Mucosa of stomach (tissue), 1 donor: ENCODE measurements around the gene C1QTNF6.
"Not testable (repeated sequence)": the region's sequence is repeated elsewhere in the genome, so short reads cannot be mapped to it uniquely, and the experiment has no call there.

Experiments
- H3K27me3 ChIP-seq: one replicate; pipeline ENCODE4 v1.7.0; 2013; ENCODE audit warnings: mild to moderate bottlenecking, low read length; ENCODE audit not compliant: control insufficient read depth, insufficient read depth
- H3K36me3 ChIP-seq: one replicate; pipeline ENCODE4 v1.7.0; 2013; ENCODE audit warnings: low read length; ENCODE audit not compliant: control insufficient read depth, insufficient read depth
- H3K4me1 ChIP-seq: one replicate; pipeline ENCODE4 v1.7.0; 2013; ENCODE audit warnings: mild to moderate bottlenecking, low read length; ENCODE audit not compliant: control insufficient read depth, insufficient read depth
- H3K4me3 ChIP-seq: one replicate; pipeline ENCODE4 v1.7.0; 2013; ENCODE audit warnings: low read length
- H3K9ac ChIP-seq: one replicate; pipeline ENCODE4 v1.7.0; 2013; ENCODE audit warnings: mild to moderate bottlenecking, low read length, moderate library complexity
- H3K9me3 ChIP-seq: one replicate; pipeline ENCODE4 v1.7.0; 2013; ENCODE audit warnings: mild to moderate bottlenecking, low read length, moderate library complexity; ENCODE audit not compliant: control insufficient read depth
- donor health status: Pancreatic carcinoma.

The C1QTNF6 gene

GRCh38 chr22:37172266-37173245 is 15.5 kb downstream of the C1QTNF6 start:
- no peaks in the 10 kb centered on the region for H3K27me3 ChIP-seq
- no peak overlapping the region for H3K4me3 ChIP-seq
- peaks cover 29% of the 10 kb centered on the region for H3K4me1 ChIP-seq
- H3K9ac ChIP-seq, result no peak overlapping the region
- H3K9me3 ChIP-seq, result no peaks in the 10 kb centered on the region
- H3K36me3 ChIP-seq, result no peaks in the 10 kb centered on the region

- H3K4me1 ChIP-seq, result peaks cover 22% of the 10 kb centered on the region
- no peak overlapping the region for H3K4me3 ChIP-seq
- no peak overlapping the region for H3K9ac ChIP-seq
- no peaks in the 10 kb centered on the region for H3K9me3 ChIP-seq
- no peaks in the 10 kb centered on the region for H3K27me3 ChIP-seq
- no peaks in the 10 kb centered on the region for H3K36me3 ChIP-seq
These were observed 16.4 kb downstream of the C1QTNF6 start for GRCh38 chr22:37171662-37172061.

- not testable (repeated sequence) for H3K9ac ChIP-seq, H3K27me3 ChIP-seq, H3K9me3 ChIP-seq, H3K4me3 ChIP-seq, H3K36me3 ChIP-seq
- peaks cover 17% of the 10 kb centered on the region for H3K4me1 ChIP-seq
These were observed 17.2 kb downstream of the C1QTNF6 start for GRCh38 chr22:37170689-37171405.

- Histone ChIP-seq H3K9me3 (no peaks in the 10 kb centered on the region), H3K36me3 (no peaks in the 10 kb centered on the region), H3K4me3 (no peak overlapping the region), H3K9ac (no peak overlapping the region), H3K27me3 (no peaks in the 10 kb centered on the region), H3K4me1 (peaks cover 13% of the 10 kb centered on the region)
These were observed 17.9 kb downstream of the C1QTNF6 start for GRCh38 chr22:37169947-37170688.

- H3K27me3 ChIP-seq, result no peaks in the 10 kb centered on the region
These were observed 18.6 kb downstream of the C1QTNF6 start for GRCh38 chr22:37169406-37169805.

GRCh38 chr22:37167981-37168647 is 19.9 kb downstream of the C1QTNF6 start:
- Histone ChIP-seq H3K9ac (no peak overlapping the region), H3K27me3 (no peaks in the 10 kb centered on the region), H3K4me1 (peaks cover 13% of the 10 kb centered on the region), H3K4me3 (no peak overlapping the region), H3K9me3 (no peaks in the 10 kb centered on the region), H3K36me3 (no peaks in the 10 kb centered on the region)

More at GRCh38 chr22:37169406-37169805, 18.6 kb downstream of the C1QTNF6 start:
- no peaks in the 10 kb centered on the region for H3K9me3 ChIP-seq
- no peaks in the 10 kb centered on the region for H3K36me3 ChIP-seq
- H3K9ac ChIP-seq, result no peak overlapping the region
- H3K4me1 ChIP-seq, result peaks cover 13% of the 10 kb centered on the region
- no peak overlapping the region for H3K4me3 ChIP-seq

GRCh38 chr22:37167176-37167980 is 20.7 kb downstream of the C1QTNF6 start:
- H3K27me3 ChIP-seq, result no peaks in the 10 kb centered on the region
- H3K4me3 ChIP-seq, result no peak overlapping the region
- H3K36me3 ChIP-seq, result no peaks in the 10 kb centered on the region
- H3K4me1 ChIP-seq, result peaks cover 13% of the 10 kb centered on the region
- no peak overlapping the region for H3K9ac ChIP-seq
- H3K9me3 ChIP-seq, result no peaks in the 10 kb centered on the region

- Histone ChIP-seq H3K4me1 (peaks cover 13% of the 10 kb centered on the region), H3K9me3 (no peaks in the 10 kb centered on the region), H3K4me3 (no peak overlapping the region), H3K27me3 (no peaks in the 10 kb centered on the region), H3K36me3 (no peaks in the 10 kb centered on the region), H3K9ac (no peak overlapping the region)
These were observed 21.4 kb downstream of the C1QTNF6 start for GRCh38 chr22:37166675-37167066.

GRCh38 chr22:37165940-37166674 is 21.9 kb downstream of the C1QTNF6 start:
- Histone ChIP-seq H3K4me3 (no peak overlapping the region), H3K36me3 (no peaks in the 10 kb centered on the region), H3K27me3 (no peaks in the 10 kb centered on the region), H3K4me1 (peaks cover 13% of the 10 kb centered on the region), H3K9ac (no peak overlapping the region), H3K9me3 (no peaks in the 10 kb centered on the region)

GRCh38 chr22:37165066-37165465 is 23.0 kb downstream of the C1QTNF6 start:
- no peaks in the 10 kb centered on the region for H3K9me3 ChIP-seq
- H3K9ac ChIP-seq, result no peak overlapping the region
- no peaks in the 10 kb centered on the region for H3K27me3 ChIP-seq
- peaks cover 13% of the 10 kb centered on the region for H3K4me1 ChIP-seq
- H3K36me3 ChIP-seq, result no peaks in the 10 kb centered on the region
- no peak overlapping the region for H3K4me3 ChIP-seq
